Tibial nerve (tissue), 4 donors: Measurements from ENCODE around the gene ALDH8A1. TPM values are rescaled to one million over a fixed set of nuclear protein-coding genes. Genes with fewer than 3 reads are reported as not detected.

ENCODE experiments used
- DNase-seq, 2 donors: peaks; one replicate each; pipeline ENCODE4 v3.0.0-alpha.2; 2019; ENCODE audit warnings: low spot score in 2 of 2
- H3K27ac ChIP-seq, 4 donors: fragments of 200-600 bp; sonication (generic) in 3 of 4; one replicate each; pipeline ENCODE4 v1.5.1; 2017 to 2019; ENCODE audit warnings: mild to moderate bottlenecking in 1 of 4
- H3K27me3 ChIP-seq, 2 donors: fragments of 200-600 bp; sonication (generic) in 1 of 2; one replicate each; pipeline versions ENCODE4 v1.5.1 to v1.6.0; 2017 to 2019
- H3K36me3 ChIP-seq, 3 donors: fragments of 200-600 bp; sonication (generic); one replicate each; pipeline ENCODE4 v1.5.1; 2018 to 2019
- H3K4me1 ChIP-seq, 4 donors: fragments of 200-600 bp; sonication (generic) in 3 of 4; one replicate each; pipeline ENCODE4 v1.5.1; 2017 to 2019
- H3K4me3 ChIP-seq, 4 donors: fragments of 200-600 bp; sonication (generic) in 3 of 4; one replicate each; pipeline ENCODE4 v1.5.1; 2017 to 2019; ENCODE audit warnings: mild to moderate bottlenecking in 1 of 4, moderate library complexity in 1 of 4
- H3K9me3 ChIP-seq, 4 donors: fragments of 200-600 bp; sonication (generic) in 3 of 4; one replicate each; pipeline ENCODE4 v1.5.1; 2017 to 2019
- CTCF ChIP-seq, 5 experiments: fragments of 200-600 bp in 3 of 5; fragments of 450-650 bp in 2 of 5; sonication (generic) in 3 of 5; IDR thresholded peaks; one replicate each; pipeline ENCODE4 v1.5.1; 2016 to 2019; ENCODE audit warnings: antibody characterized with exemption in 5 of 5, mild to moderate bottlenecking in 3 of 5, moderate library complexity in 2 of 5
- EP300 ChIP-seq, 2 donors: sonication (generic); formaldehyde crosslinking; IDR thresholded peaks; one replicate each; pipeline ENCODE4 v1.6.1; 2017; ENCODE audit warnings: antibody characterized with exemption in 2 of 2, mild to moderate bottlenecking in 1 of 2
- POLR2A ChIP-seq, 2 donors: fragments of 450-650 bp; IDR thresholded peaks; one replicate each; pipeline ENCODE4 v1.6.1; 2017; ENCODE audit warnings: antibody characterized with exemption in 2 of 2, mild to moderate bottlenecking in 2 of 2, moderate library complexity in 2 of 2
- WGBS, 2 donors: methylation state at CpG; one replicate each; pipeline ENCODE4 v1.1.5; 2018; 5-methylcytosine and 5-hydroxymethylcytosine counted together
- total RNA-seq, 4 donors: library from RNA; depleted of rRNA; stranded (reverse); fragments of >200 nt; gene quantifications; one replicate each; pipeline ENCODE4 v1.1.0, GENCODE V29; 2016

ALDH8A1 gene
- total RNA-seq, 4 donors from 2014 or later, result 0.90 to 4.2 (median 2.3) TPM

GRCh38 chr6:134979142-134979541, 29.2 kb upstream of the ALDH8A1 start:
- no peaks in the 10 kb centered on the region for H3K9me3 ChIP-seq
- WGBS, 2 donors, result 91 to 96% methylated on average over 6 of the region's 6 CpGs
- no peaks in the 10 kb centered on the region for H3K27me3 ChIP-seq
- H3K4me1 ChIP-seq, result no peaks in the 10 kb centered on the region
- no peak overlapping the region for H3K27ac ChIP-seq
- no peak overlapping the region for H3K4me3 ChIP-seq
- peaks cover 0 to 78% (median 0%) of the 10 kb centered on the region in 3 donors for H3K36me3 ChIP-seq
- DNase-seq, result no peak
- no peak for TF ChIP-seq CTCF (IDR thresholded peaks at IDR 0.05)
- TF ChIP-seq EP300 (IDR thresholded peaks at IDR 0.05), result no peak
- TF ChIP-seq POLR2A (IDR thresholded peaks at IDR 0.05), result no peak

- Histone ChIP-seq H3K27me3 (no peaks in the 10 kb centered on the region), H3K4me1 (no peaks in the 10 kb centered on the region), H3K4me3 (no peak overlapping the region), H3K36me3 (peaks cover 0 to 57% (median 0%) of the 10 kb centered on the region in 3 donors), H3K9me3 (no peaks in the 10 kb centered on the region), H3K27ac (no peak overlapping the region)
- WGBS, 2 donors, result 96 to 100% methylated on average over 1 of the region's 1 CpG
- no peak for DNase-seq
- TF ChIP-seq EP300 (IDR thresholded peaks at IDR 0.05) (no peak), POLR2A (IDR thresholded peaks at IDR 0.05) (no peak), CTCF (IDR thresholded peaks at IDR 0.05) (no peak)
Observed at GRCh38 chr6:134974370-134974769, 24.5 kb upstream of the ALDH8A1 start.

GRCh38 chr6:134967711-134968110, 17.8 kb upstream of the ALDH8A1 start:
- DNase-seq, result no peak
- WGBS, 2 donors, result 75 to 88% methylated on average over 1 of the region's 1 CpG
- H3K4me1 ChIP-seq, result no peaks in the 10 kb centered on the region
- TF ChIP-seq CTCF (IDR thresholded peaks at IDR 0.05) (no peak), POLR2A (IDR thresholded peaks at IDR 0.05) (no peak)
- no peaks in the 10 kb centered on the region for H3K9me3 ChIP-seq
- H3K4me3 ChIP-seq, result no peak overlapping the region
- H3K27me3 ChIP-seq, result no peaks in the 10 kb centered on the region
- H3K27ac ChIP-seq, result no peak overlapping the region
- H3K36me3 ChIP-seq, result peaks cover 0 to 35% (median 4%) of the 10 kb centered on the region in 3 donors

- WGBS, 2 donors, result 36 to 37% methylated on average over 1 of the region's 1 CpG
- H3K9me3 ChIP-seq, result peaks cover 0 to 10% (median 5%) of the 10 kb centered on the region in 4 donors
- H3K4me3 ChIP-seq, result no peak overlapping the region
- H3K27ac ChIP-seq, result no peak overlapping the region
- no peak for TF ChIP-seq EP300 (IDR thresholded peaks at IDR 0.05)
- TF ChIP-seq POLR2A (IDR thresholded peaks at IDR 0.05), result no peak
- no peak for TF ChIP-seq CTCF (IDR thresholded peaks at IDR 0.05)
- no peaks in the 10 kb centered on the region for H3K4me1 ChIP-seq
- peaks cover 0 to 65% (median 4%) of the 10 kb centered on the region in 3 donors for H3K36me3 ChIP-seq
- H3K27me3 ChIP-seq, result no peaks in the 10 kb centered on the region
- no peak for DNase-seq
Observed at GRCh38 chr6:134964451-134965203, 14.7 kb upstream of the ALDH8A1 start.

GRCh38 chr6:134962421-134962820, 12.5 kb upstream of the ALDH8A1 start:
- H3K4me3 ChIP-seq, result no peak overlapping the region
- H3K9me3 ChIP-seq, result peaks cover 0 to 20% (median 8%) of the 10 kb centered on the region in 4 donors
- no peak overlapping the region for H3K27ac ChIP-seq
- H3K36me3 ChIP-seq, result peaks cover 0 to 76% (median 4%) of the 10 kb centered on the region in 3 donors
- TF ChIP-seq POLR2A (IDR thresholded peaks at IDR 0.05), result no peak
- TF ChIP-seq CTCF (IDR thresholded peaks at IDR 0.05), result no peak
- no peak for TF ChIP-seq EP300 (IDR thresholded peaks at IDR 0.05)
- no peak for DNase-seq
- no peaks in the 10 kb centered on the region for H3K4me1 ChIP-seq
- no peaks in the 10 kb centered on the region for H3K27me3 ChIP-seq
